GM15510 (cell line): ENCODE results near the gene BLOC1S2.

Experiments used
- POLR2A ChIP-seq: IDR thresholded peaks from 3 replicates; pipeline ENCODE4 v1.6.1; 2011; ENCODE audit warnings: borderline replicate concordance; ENCODE audit not compliant: insufficient read length; ENCODE audit errors: extremely low read depth

The BLOC1S2 gene

DNA sequence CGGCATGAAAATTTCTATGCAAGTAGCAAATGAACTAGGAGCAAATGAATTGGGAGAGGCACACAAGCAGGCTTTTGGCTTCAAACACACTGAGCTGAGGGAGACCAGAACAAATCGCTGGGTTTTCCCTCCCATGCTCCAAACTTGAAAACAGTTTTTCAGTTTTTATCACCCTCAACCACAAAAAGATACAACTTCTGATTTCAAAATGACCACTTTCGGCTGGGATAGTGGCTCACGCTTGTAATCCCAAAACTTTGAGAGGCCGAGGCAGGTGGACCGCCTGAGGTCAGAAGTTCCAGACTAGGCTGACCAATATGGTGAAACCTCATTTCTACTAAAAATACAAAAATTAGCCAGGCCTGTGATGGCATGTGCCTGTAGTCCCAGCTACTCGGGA, 48.1 kb downstream of the BLOC1S2 start:
- no peak for TF ChIP-seq POLR2A

DNA sequence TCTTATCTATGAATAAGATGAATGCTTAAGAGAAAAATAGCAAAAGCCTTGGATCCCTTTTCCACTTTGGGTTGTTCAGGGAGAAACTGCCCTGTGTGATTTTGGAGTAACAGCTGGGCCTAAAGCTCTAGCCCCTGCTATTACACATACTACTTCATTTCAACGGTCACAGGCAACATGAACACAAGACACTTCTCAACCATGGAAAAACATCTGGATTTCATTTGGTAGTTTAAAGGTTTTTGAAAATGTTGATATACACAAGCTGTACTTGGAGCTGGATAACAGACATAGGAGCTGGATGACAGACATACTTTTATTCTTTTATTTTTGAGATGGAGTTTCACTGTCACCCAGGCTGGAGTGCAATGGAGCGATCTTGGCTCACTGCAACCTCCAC, 54.4 kb downstream of the BLOC1S2 start:
- TF ChIP-seq POLR2A, result no peak

DNA sequence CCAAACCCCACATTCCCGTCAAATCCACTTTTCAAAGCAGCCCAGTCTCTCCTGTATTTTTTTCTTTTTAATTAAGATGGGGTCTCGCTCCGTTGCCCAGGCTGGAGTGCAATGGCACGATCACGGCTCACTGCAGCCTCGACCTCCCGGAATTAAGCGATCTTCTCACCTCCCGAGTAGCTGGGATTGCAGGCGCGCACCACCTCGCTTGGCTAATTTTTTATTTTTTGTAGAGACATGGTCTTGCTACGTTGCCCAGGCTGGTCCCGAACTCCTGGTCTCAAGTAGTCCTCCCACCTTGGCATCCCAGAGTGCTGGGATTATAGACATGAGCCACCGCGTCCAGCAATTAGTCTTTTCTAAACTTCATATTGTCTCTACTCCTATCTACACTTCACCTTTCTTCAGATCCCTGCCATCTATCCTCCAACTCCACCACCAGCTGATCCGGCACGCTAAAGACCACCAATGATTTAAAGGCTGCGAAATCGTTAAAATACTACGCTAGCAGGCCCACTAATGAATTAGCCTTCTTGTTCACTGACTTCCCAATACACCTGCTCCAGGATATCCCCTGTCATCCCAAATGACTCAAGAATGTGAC, 56.6 kb downstream of the BLOC1S2 start:
- no peak for TF ChIP-seq POLR2A

DNA sequence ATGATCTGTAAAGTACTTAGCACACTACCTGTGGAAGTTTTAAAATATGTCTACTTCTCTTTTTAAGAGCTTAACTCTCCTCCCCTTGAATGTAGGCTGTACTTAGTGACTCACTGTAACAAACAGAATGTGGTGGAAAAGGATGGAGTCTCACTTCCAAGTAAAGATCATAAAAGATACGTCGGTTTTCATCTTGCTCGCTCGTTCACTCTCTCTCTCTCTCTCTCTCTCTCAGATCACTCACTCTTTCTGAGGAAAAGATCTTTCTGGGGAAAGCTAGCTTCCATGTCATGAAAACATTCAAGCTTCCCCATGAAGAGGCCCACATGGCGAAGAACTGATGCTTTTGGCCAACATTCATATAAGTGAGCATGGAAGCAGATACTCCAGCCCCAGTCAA, 62.6 kb downstream of the BLOC1S2 start:
- TF ChIP-seq POLR2A, result no peak
